NOMO-1 treated with dmso at 0.1 percent for 144 hours (cell line): ENCODE data around the gene ANKRD63.
A peak's percentile ranks its signal among the peaks of the same experiment; 100 is the strongest.

ENCODE experiments used
- DNase-seq: peaks from one replicate; lab custom pipeline; 2025; ENCODE audit not compliant: unreplicated experiment; lab: John Stamatoyannopoulos, UW

The ANKRD63 gene

DNA sequence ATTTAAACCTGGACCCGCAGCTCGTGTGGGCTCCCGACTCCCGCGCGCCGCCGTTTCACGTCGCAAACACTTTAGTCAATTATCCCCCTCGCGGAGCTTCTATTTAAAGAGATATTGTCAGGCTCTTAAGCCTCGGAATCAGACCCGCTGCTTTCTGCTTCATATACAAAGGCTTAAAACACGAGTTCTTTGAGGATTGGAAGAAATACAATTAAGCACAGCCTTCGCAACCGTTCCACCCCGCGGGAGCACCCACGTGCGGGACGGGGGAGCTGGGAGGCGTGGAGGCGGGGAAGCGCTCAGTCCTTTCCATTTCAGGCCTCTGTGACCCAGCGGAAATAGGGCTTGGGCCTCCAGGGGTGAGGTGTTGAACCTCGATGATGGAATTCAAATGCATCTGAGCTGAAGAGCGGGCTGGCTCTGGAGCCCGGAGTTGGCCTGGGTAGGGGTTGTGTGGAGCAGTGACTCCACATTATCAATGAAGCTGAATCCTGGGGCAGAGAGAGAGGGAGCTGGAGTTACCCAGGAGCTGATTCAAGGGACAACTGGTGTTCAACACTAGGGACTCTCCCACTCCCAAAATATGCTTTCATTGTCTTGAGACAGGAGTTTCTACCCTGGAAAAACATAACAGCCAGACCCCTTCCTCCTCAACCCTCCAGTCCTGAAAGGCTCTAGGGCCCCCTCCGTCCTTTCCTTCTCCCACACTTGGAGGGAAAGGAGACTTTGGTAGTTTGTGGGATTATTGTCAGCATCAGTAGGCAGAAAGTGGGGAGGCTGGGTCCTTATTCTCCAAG lies 2.4 kb downstream of the ANKRD63 start:
- no peak for DNase-seq

DNA sequence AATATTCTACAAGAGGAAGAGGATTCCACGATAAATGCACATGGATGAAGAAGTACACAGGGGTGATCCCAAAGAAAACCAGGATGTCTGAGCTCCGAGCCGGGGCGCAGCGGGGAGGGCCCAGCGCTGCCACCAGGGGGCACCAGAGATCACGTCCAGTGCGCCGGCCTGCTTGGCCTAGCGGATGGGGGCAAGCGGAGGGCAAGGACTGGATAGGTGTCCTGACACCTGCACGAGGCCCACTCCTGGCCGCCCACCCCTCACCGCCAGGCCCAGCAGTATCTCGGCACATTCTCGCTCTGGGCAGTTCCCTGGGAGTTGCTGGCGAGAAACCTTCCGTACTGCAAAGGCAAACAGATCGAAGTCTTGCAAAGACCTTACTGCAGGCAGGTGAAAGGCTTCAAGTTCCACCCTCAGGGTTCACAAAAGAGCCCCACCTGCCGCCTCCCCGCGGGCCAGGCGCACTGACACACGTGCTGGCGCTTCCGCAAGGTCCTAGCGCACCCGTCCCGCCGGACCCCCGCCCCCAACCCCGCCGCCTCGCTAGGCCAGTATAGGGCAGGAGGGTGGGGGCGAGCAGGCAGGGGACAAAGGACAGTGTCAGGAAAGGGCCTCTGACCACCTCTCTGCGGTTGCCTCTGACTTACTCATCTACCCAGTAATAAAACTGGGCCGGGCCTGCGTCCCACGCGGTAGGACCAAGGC lies 3.3 kb downstream of the ANKRD63 start:
- DNase-seq = no peak

DNA sequence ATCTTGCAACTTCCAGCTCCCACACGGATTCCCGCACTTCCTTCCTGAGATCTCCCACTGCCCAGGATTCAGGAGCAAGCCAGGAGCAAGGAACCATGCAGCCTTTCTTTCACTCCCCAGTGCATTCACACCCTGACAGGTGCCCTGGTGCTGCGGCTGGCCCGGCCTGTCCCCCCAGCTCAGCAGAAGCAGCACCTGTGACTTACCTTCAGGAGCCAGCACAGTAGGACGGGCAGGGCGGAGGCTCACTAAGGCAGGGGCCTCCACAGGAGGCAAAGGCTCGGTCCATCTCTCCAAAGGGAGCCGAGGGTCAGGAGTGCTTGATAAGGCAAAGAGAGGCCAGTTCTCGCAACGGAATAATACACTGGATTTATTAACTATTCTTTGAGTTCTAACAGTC lies 4.8 kb downstream of the ANKRD63 start:
- DNase-seq = no peak

DNA sequence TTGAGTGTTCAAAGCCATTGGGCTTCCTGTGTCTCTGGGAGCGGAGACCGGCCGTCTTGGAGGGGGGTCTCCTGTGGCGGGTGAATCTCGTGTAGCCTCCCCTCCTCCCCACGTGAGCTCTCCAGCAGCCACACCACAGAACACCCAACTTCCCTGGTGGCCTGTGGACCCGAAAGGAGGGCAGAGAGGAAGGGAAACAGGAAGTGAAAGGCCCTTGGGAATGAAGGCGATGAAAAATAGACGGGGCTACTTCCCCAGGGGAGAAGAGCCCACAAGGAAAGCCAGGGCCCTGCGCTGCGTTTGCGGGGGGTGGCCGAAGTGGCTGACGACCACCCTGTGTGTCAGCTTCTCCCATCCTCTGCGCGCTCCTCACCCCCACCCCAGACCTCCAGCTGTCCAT lies 5.4 kb downstream of the ANKRD63 start:
- peak; percentile 51 for DNase-seq

DNA sequence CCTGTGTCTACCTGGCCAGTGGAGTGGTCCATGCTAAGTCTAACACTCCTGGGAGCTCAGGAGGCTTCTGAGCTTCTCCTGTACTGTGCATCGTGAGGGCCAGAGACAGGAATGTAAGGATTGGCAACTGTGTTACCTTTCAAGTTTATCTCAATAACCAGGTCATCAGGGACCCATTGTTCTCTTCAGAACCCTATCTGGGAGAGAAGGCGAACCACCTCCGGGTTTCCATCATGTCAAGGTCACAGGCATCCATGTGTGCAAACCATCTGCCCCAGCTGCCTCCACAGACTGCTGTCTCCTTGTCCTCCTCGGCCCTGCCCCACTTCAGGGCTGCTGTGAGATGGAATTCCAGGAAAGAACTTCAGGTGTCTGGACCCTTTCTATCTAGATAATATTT lies 5.9 kb downstream of the ANKRD63 start:
- no peak for DNase-seq

DNA sequence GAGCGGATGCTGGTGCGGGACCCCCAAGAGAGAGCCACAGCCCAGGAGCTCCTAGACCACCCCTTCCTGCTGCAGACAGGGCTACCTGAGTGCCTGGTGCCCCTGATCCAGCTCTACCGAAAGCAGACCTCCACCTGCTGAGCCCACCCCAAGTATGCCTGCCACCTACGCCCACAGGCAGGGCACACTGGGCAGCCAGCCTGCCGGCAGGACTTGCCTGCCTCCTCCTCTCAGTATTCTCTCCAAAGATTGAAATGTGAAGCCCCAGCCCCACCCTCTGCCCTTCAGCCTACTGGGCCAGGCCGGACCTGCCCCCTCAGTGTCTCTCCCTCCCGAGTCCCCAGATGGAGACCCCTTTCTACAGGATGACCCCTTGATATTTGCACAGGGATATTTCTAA lies 6.9 kb downstream of the ANKRD63 start:
- no peak for DNase-seq

DNA sequence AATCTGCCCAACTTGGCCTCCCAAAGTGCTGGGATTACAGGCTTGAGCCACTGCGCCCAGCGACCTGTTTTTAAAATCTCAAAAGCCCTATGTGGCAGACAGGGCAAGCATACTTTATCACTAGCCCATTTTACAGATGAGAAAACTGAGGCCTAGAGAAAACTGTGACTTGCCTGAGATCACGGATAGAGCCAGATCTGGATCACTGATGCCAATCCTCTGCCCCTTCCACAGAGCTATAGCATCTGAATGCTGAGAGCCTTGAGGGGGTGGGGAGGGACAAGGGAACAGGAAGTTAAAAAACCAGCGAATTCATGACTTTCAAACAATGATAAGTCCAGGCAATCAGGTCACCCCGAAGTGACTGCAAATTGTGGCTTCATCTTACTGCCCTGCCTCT lies 7.3 kb downstream of the ANKRD63 start:
- no peak for DNase-seq

DNA sequence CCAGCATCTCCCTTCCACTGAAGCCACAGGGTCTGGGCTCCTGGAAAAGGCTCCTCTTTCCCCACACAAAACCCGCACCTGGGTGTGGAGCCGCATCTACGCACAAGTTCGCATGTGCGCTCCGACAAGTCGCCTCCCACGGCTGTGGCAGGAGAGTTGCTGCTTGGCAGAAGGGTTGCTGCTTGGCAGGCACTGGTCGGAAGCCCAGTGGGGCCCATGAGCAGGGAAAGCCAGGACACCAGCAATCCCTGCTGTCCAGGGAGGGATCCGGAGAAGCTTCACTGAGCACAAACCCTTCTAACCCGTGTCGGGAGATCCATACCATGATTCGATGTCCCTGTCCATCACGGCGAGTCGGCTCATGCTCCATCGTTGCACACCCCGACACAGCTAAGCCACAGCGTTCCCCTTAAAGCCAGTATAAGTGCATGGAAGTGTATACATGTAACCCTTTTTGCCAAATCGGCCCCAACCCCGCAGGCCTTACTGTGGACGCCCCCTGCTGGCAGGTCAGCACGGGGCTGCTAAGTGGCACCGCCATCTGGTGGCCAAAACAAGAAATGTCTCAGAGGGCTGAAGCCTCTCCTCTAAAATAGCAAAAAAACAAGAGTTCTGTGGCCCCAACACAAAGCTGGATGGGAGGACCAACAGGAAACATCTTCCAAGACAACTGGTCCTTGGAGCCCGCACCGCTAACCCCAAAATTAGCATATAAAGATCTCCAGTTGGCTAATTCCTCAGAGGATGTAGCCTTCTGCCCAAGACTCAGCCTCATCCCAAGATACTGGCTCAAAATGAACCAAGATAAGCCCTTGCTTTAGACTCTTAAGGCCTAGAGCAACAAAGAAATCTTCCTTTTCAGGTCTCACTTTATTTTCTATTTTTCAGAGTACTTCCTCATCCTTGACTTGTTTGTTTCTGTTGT lies 8.3 kb downstream of the ANKRD63 start:
- DNase-seq = peak; percentile 69

DNA sequence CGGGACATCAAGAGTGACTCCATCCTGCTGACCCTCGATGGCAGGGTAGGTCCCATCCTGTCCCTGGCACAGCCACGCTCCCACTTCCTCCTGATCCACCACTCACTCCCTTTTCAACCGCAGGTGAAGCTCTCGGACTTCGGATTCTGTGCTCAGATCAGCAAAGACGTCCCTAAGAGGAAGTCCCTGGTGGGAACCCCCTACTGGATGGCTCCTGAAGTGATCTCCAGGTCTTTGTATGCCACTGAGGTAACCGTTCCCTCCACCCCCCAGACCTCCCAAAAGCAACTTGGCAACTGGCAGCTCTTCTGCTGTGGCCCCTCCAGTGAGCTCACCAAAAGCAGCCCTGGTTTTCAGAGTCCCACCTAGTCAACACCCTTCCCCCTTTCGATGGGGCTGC lies 9.4 kb downstream of the ANKRD63 start:
- DNase-seq = no peak

DNA sequence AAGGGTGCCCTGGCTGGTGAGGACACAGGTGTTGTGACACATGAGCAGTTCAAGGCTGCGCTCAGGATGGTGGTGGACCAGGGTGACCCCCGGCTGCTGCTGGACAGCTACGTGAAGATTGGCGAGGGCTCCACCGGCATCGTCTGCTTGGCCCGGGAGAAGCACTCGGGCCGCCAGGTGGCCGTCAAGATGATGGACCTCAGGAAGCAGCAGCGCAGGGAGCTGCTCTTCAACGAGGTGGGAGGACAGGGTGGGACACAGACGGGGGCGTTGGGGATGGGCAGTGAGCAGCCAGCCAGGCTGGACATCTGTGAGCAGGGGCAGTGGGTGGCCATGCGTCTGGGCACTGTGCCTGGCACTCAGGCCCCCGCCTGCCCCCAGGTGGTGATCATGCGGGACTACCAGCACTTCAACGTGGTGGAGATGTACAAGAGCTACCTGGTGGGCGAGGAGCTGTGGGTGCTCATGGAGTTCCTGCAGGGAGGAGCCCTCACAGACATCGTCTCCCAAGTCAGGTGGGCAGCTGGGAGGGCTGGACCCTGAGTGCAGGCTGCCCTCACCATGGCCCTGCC lies 10.3 kb downstream of the ANKRD63 start:
- DNase-seq = no peak

DNA sequence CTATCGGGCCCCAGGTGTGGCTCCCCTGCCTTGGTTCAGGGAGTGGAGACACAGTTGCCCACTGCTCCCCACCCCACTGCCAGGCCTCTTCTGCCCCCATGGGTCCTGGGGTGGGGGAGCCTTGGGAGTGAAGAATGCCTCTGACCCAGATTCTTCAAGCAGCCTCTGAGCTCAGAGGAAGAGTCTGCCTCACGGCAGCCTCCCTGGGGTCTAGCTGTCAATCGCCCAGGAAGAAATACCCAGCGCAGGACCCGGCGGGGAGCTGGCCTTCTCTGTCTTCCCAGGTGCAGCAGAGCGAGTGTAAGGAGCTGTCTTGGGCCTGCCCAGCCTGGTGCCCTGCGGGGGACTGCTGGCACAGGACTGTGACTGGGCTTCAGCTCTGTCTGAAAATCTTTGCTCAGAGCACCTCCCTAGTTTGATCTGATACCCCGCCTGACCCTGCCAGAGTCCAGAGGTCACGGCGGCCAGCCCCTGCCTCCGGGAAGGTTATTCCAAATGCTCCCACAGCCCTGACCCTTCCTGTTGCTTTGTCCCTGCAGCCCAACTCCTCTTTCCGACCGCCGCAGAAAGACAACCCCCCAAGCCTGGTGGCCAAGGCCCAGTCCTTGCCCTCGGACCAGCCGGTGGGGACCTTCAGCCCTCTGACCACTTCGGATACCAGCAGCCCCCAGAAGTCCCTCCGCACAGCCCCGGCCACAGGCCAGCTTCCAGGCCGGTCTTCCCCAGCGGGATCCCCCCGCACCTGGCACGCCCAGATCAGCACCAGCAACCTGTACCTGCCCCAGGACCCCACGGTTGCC lies 11.0 kb downstream of the ANKRD63 start:
- DNase-seq = no peak

DNA sequence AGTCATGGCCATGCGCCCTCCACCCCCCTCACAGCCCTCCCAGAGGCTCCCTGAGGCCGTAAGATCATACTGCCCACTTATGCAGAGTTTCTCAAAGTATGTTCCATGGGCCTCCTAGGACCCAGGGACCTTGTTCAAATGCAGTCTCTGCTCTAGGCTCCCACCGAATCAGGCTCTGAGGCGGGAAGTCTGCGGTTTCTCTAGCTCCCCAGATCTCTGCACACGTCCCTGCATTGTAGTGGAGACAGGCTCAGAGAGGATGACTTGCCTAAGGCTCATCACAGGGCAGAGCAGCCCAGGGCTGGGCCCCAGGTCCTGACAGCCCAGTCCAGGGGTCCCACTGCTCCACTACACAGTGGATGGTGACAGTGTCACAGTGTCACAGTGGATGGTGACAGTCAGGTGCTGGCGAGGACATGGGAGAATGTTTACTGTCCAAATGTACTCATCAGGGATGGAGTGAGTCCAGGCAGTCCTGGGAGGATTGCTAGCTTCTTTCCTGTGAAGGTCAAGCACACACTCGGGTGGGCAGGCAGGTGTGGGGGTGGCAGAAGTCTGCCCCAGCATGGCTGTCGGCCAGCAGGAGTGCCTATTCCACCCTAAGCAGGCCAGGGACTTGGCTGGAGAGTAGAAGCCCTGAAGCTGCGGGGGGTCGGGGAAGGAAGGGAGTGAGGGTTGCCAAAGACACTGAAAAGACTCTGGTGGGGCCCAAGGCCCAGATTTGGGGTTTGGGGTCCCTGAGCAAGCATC lies 12.4 kb downstream of the ANKRD63 start:
- no peak for DNase-seq

DNA sequence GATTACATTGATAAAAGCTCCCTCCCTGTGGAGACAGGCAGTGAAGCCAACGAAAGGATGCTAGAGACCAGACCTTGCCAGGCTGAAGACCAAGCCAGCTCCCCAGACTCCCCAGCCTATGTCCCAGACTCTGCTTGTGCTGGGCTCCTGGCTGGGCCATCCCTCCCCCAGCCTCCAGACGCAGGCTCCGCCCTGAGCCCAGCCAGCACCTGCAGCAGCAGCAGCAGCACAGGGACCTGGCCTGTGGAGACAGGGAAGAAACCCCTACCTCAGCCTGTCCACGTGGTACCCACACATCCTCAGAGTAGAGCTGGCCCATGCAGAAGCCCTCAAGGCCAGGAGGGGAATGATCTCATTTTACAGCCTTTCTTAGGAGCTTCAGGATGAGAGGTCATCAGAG lies 13.3 kb downstream of the ANKRD63 start:
- no peak for DNase-seq

DNA sequence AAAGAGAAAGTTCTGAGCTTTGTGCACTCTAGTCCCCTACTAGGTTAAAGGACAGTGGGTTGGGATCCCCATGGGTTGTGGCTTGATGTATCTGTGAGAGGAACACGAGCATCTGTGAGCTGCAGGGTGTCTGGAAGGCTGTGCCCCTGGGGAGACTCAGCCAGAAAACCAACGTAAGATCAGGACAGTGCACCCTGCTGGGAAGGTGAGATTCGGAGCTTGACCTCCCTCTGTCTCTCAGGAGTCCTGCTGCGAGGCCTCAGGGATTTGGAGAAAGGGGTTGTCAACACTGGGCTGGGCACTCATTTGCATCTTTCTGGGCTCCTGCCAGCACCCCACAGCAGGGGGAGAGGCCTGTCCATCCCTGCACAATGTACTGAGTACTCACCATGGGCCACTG lies 15.2 kb downstream of the ANKRD63 start:
- no peak for DNase-seq

DNA sequence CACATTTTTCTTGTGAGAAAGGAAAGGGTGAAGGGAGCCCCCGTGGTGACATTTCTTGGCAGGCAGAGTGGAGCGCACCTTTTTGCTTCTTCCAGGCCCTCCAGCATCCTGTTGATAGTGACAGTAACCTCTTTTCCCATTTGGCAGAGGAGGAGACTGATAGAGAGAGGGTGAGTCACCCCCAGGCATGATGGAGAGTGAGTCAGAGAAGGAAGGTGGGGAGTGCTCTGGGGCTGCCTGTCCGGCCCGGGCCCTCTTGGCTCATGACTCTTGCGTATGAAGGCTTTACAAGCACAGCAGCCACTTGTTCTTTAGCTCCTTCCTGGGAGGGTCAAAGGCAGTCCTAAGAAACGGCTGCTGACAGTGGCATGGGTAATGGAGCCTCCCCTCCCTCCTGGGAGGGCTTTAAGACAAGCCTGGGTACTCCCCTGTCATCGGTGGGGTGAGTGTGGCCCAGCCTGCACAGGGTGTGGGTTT lies 16.0 kb downstream of the ANKRD63 start:
- no peak for DNase-seq

DNA sequence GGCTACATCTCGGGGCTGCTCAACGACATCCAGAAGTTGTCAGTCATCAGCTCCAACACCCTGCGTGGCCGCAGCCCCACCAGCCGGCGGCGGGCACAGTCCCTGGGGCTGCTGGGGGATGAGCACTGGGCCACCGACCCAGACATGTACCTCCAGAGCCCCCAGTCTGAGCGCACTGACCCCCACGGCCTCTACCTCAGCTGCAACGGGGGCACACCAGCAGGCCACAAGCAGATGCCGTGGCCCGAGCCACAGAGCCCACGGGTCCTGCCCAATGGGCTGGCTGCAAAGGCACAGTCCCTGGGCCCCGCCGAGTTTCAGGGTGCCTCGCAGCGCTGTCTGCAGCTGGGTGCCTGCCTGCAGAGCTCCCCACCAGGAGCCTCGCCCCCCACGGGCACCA lies 17.0 kb downstream of the ANKRD63 start:
- DNase-seq = no peak

DNA sequence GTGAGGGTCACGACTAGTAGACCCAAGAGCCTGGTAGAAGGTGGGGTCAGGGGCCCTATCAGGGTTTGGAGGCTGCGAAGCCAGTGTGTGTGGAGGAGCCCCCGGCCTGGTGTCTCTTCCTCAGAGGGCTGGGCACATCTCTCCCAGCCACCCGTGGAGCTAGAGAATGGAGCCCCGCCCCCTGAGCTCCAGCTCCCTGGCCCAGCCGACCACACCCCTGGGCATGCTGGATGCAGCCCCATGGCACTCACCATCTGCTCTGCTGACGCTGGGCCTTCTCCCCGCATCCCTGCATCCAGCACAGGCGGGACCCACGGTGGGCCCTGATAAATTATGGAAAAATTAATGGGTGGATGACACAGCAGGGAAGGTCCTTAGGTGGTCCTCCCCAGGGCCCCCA lies 17.5 kb downstream of the ANKRD63 start:
- no peak for DNase-seq

DNA sequence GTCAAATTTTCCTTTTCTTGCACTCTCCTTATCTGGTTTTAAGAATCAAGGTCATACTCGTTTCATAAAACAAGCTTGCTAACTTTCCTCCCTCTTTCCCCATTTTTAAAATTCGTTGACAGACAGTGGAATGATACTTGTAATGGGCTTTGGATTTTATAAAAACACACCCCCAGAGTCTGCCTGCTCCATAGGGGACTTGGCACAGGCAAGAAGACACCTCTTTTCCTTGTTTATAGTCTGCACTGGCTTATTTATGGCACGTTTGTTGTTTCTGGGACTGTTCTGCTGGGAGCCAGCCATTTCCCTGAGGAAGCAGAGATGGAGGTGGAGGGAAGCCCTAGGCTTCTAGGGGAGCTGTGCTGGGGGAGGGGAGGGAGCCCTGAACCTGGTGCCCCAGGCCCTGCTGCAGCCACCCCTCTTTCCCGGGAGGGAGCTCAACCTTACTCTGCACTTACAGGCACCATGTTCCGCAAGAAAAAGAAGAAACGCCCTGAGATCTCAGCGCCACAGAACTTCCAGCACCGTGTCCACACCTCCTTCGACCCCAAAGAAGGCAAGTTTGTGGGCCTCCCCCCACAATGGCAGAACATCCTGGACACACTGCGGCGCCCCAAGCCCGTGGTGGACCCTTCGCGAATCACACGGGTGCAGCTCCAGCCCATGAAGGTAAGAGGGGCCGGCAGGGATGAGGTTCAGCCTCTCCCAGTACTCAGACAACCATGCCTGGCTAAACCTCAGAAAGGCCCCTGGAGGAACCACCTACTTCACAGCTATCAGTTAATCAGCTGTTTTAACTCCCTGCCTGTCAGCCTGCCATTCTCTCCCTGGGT lies 18.3 kb downstream of the ANKRD63 start:
- no peak for DNase-seq
